ENCODE data around the gene TCAF1.
"Not testable (repeated sequence)": the region's sequence is repeated elsewhere in the genome, so short reads cannot be mapped to it uniquely, and the experiment has no call there.

The TCAF1 gene

GRCh38 chr7:143857994-143858393 lies 44.0 kb downstream of the TCAF1 start:
- DNase-seq (ENCODE audit: low read depth in 2 of 2), result not testable (repeated sequence)

- not testable (repeated sequence) for DNase-seq (ENCODE audit: low read depth in 2 of 2)
Measured at GRCh38 chr7:143855443-143855842, 46.5 kb downstream of the TCAF1 start.

- no peak for DNase-seq (ENCODE audit: low read depth in 2 of 2)
Measured at GRCh38 chr7:143850682-143851081, 51.3 kb downstream of the TCAF1 start.

GRCh38 chr7:143849785-143850479 lies 52.0 kb downstream of the TCAF1 start:
- no peak for DNase-seq (ENCODE audit: low read depth in 2 of 2)

- DNase-seq (ENCODE audit: low read depth in 2 of 2), result no peak
Measured at GRCh38 chr7:143848192-143848591, 53.8 kb downstream of the TCAF1 start.

- no peak for DNase-seq (ENCODE audit: low read depth in 2 of 2)
Measured at GRCh38 chr7:143846692-143847091, 55.3 kb downstream of the TCAF1 start.

GRCh38 chr7:143841696-143842095 lies 60.3 kb downstream of the TCAF1 start:
- not testable (repeated sequence) for DNase-seq (ENCODE audit: low read depth in 2 of 2)

GRCh38 chr7:143840062-143840461 lies 61.9 kb downstream of the TCAF1 start:
- not testable (repeated sequence) for DNase-seq (ENCODE audit: low read depth in 2 of 2)

GRCh38 chr7:143837223-143837622 lies 64.8 kb downstream of the TCAF1 start:
- peak; percentile 88 to 91 for DNase-seq (ENCODE audit: low read depth in 2 of 2)

- DNase-seq (ENCODE audit: low read depth in 2 of 2), result peak; percentile 81 to 92
Measured at GRCh38 chr7:143836622-143837021, 65.4 kb downstream of the TCAF1 start.

- DNase-seq (ENCODE audit: low read depth in 2 of 2), result not testable (repeated sequence)
Measured at GRCh38 chr7:143836088-143836487, 65.9 kb downstream of the TCAF1 start.

- DNase-seq (ENCODE audit: low read depth in 2 of 2), result not testable (repeated sequence)
Measured at GRCh38 chr7:143826578-143826977, 75.4 kb downstream of the TCAF1 start.

GRCh38 chr7:143824295-143825135 lies 77.5 kb downstream of the TCAF1 start:
- not testable (repeated sequence) for DNase-seq (ENCODE audit: low read depth in 2 of 2)

- not testable (repeated sequence) for DNase-seq (ENCODE audit: low read depth in 2 of 2)
Measured at GRCh38 chr7:143823634-143824294, 78.2 kb downstream of the TCAF1 start.

GRCh38 chr7:143821392-143822277 lies 80.3 kb downstream of the TCAF1 start:
- DNase-seq (ENCODE audit: low read depth in 2 of 2), result not testable (repeated sequence)

- DNase-seq (ENCODE audit: low read depth in 2 of 2), result not testable (repeated sequence)
Measured at GRCh38 chr7:143817873-143818272, 84.1 kb downstream of the TCAF1 start.

GRCh38 chr7:143816471-143817133 lies 85.4 kb downstream of the TCAF1 start:
- not testable (repeated sequence) for DNase-seq (ENCODE audit: low read depth in 2 of 2)

- DNase-seq (ENCODE audit: low read depth in 2 of 2), result not testable (repeated sequence)
Measured at GRCh38 chr7:143810639-143811038, 91.3 kb downstream of the TCAF1 start.

GRCh38 chr7:143806664-143807071 lies 95.3 kb downstream of the TCAF1 start:
- DNase-seq (ENCODE audit: low read depth in 2 of 2), result not testable (repeated sequence)

All from stimulated activated CD8-positive, alpha-beta memory T cell treated with anti-CD3 and anti-CD28 coated beads, Interleukin-7, amount 100 ng/mL, for 4 hours (primary cell).